ENCODE results near the gene GREM2. TPM values are rescaled to one million over a fixed set of nuclear protein-coding genes. Genes with fewer than 3 reads are reported as not detected.
A peak's percentile ranks its signal among the peaks of the same experiment; 100 is the strongest.

GREM2 gene
- total and polyA plus RNA-seq, 10 of the 15 experiments (the other 5 are each of a cell fraction or from before 2014, with no cell fraction given), result not detected

DNA sequence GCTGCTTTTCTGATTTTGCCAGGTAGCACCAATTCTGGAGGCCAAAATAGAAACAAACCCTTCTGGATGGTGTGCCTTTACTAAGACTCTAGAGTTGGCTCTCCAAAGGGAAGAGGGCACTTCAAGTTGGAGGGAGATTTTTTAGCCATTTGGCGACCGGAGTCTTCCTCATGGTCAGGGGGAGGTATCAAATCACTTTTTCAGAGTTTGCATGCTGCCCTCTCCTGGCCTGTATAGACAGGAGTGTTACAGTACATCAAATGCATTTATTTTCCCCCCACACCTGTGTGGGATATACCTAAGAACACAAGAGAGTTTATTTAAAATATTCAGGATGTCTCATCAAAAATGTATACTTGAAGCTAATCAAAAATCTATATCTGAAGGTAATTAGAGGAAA lies 3.2 kb downstream of the GREM2 start:
- DNase-seq (ENCODE audit: low read depth, low spot score), result no peak
- no peak for FAIRE-seq
- in situ Hi-C loops (cut with MboI), result no loop called here
- peak; percentile 59; the same call in 2 of the 3 replicates for ATAC-seq
- Histone ChIP-seq H3K4me1 (ENCODE audit: control insufficient read depth, insufficient read depth, low read length) (no peaks in the 10 kb centered on the region), H3K4me2 (ENCODE audit: control insufficient read depth, insufficient read depth) (no peak overlapping the region), H4K20me1 (ENCODE audit: control insufficient read depth, insufficient read depth) (no peaks in the 10 kb centered on the region), H3K4me3 (no peak overlapping the region), H2AFZ (ENCODE audit: control insufficient read depth, low read depth, low read length) (no peak overlapping the region), H3K79me2 (ENCODE audit: control insufficient read depth, insufficient read depth, low read length) (no peaks in the 10 kb centered on the region), H3K27me3 (replicated peaks in 1 of 2; ENCODE audit: control insufficient read depth in 2 of 2, insufficient read depth in 2 of 2, low read length in 1 of 2) (peaks cover 0 to 2% of the 10 kb centered on the region in 2 experiments; a peak in 1 of 4 replicates), H3K27ac (ENCODE audit: control insufficient read depth, insufficient read depth) (no peak overlapping the region), H3K9ac (ENCODE audit: control insufficient read depth, insufficient read depth, low read length) (no peak overlapping the region), H3K9me3 (replicated peaks; ENCODE audit: control insufficient read depth, insufficient read depth, low read length) (no peaks in the 10 kb centered on the region), H3K36me3 (ENCODE audit: control insufficient read depth in 2 of 2, insufficient read depth in 2 of 2, low read length in 1 of 2) (no peaks in the 10 kb centered on the region)
- no TSS peak for BruUV-seq (replicated peaks)
- RAD21 ChIA-PET (ENCODE audit: unreplicated experiment), result interaction anchor here (0.9 to 3.1 kb wide), 2 partner anchors 150 to 154 kb away, joined by 3 to 30 read pairs; no protein-coding TSS in a partner anchor
- CTCF ChIA-PET, result interaction anchor here (1.0 to 3.9 kb wide), 8 partner anchors 11 to 461 kb away, joined by 3 to 54 read pairs (median 4); no protein-coding TSS in a partner anchor
- 33% methylated on average over 2 of the region's 2 CpGs for WGBS (ENCODE audit: insufficient coverage, insufficient replicate concordance, low lambda C conversion rate, missing lambda C conversion rate)
- TF ChIP-seq KDM1A (IDR thresholded peaks at IDR 0.05; ENCODE audit: borderline replicate concordance) (no peak), ZNF217 (IDR thresholded peaks at IDR 0.05) (no peak), USF1 (IDR thresholded peaks at IDR 0.05; ENCODE audit: borderline replicate concordance, extremely low read length, insufficient read depth, low read depth, low read length) (no peak), LARP7 (IDR thresholded peaks at IDR 0.05) (no peak), KAT2A (conservative IDR thresholded peaks at IDR 0.05; ENCODE audit: control insufficient read depth, low read depth, low read length) (no peak)
- TF ChIP-seq, protein P1, sequence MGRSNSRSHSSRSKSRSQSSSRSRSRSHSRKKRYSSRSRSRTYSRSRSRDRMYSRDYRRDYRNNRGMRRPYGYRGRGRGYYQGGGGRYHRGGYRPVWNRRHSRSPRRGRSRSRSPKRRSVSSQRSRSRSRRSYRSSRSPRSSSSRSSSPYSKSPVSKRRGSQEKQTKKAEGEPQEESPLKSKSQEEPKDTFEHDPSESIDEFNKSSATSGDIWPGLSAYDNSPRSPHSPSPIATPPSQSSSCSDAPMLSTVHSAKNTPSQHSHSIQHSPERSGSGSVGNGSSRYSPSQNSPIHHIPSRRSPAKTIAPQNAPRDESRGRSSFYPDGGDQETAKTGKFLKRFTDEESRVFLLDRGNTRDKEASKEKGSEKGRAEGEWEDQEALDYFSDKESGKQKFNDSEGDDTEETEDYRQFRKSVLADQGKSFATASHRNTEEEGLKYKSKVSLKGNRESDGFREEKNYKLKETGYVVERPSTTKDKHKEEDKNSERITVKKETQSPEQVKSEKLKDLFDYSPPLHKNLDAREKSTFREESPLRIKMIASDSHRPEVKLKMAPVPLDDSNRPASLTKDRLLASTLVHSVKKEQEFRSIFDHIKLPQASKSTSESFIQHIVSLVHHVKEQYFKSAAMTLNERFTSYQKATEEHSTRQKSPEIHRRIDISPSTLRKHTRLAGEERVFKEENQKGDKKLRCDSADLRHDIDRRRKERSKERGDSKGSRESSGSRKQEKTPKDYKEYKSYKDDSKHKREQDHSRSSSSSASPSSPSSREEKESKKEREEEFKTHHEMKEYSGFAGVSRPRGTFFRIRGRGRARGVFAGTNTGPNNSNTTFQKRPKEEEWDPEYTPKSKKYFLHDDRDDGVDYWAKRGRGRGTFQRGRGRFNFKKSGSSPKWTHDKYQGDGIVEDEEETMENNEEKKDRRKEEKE (IDR thresholded peaks at IDR 0.05), result no peak
- TF ChIP-seq, protein P2, sequence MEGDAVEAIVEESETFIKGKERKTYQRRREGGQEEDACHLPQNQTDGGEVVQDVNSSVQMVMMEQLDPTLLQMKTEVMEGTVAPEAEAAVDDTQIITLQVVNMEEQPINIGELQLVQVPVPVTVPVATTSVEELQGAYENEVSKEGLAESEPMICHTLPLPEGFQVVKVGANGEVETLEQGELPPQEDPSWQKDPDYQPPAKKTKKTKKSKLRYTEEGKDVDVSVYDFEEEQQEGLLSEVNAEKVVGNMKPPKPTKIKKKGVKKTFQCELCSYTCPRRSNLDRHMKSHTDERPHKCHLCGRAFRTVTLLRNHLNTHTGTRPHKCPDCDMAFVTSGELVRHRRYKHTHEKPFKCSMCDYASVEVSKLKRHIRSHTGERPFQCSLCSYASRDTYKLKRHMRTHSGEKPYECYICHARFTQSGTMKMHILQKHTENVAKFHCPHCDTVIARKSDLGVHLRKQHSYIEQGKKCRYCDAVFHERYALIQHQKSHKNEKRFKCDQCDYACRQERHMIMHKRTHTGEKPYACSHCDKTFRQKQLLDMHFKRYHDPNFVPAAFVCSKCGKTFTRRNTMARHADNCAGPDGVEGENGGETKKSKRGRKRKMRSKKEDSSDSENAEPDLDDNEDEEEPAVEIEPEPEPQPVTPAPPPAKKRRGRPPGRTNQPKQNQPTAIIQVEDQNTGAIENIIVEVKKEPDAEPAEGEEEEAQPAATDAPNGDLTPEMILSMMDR (IDR thresholded peaks at IDR 0.05 in 2 of 3, conservative IDR thresholded peaks at IDR 0.05 in 1 of 3; ENCODE audit: control insufficient read depth in 2 of 3, extremely low read depth in 1 of 3, insufficient read depth in 1 of 3, low read depth in 3 of 3, low read length in 3 of 3), result peak in 2 of 3 experiments; percentile 28 to 39; a peak in 2 of 6 replicates
- POLR2A ChIA-PET, result no interaction called here
- intact Hi-C loops (cut with micrococcal nuclease; ENCODE audit: unreplicated experiment), result loop anchor here (1.0 to 5.0 kb wide), 2 partner anchors 153 to 416 kb away; no protein-coding TSS in a partner anchor
- SMC1A ChIA-PET (ENCODE audit: uncharacterized antibody, unreplicated experiment), result interaction anchor here (1.0 to 3.0 kb wide), 5 partner anchors 9 to 153 kb away, joined by 3 to 17 read pairs (median 4); no protein-coding TSS in a partner anchor

Data from GM12878 (cell line).